Panc1 (cell line): ENCODE data around the gene SSR3. TPM values are rescaled to one million over a fixed set of nuclear protein-coding genes. Genes with fewer than 3 reads are reported as not detected.

Experiments
- ATAC-seq: fragments of 200-7000 bp; cut with Tn5 transposase; 2 replicates; pipeline ENCODE4 v1.9.1; 2020; ENCODE audit warnings: mild to moderate bottlenecking, moderate library complexity
- BruUV-seq: library from RNA; stranded (reverse); fragments of 400-500 nt; replicated peaks from 2 replicates; lab custom pipeline; 2021; lab: Mats Ljungman, UMichigan
- CTCF ChIA-PET: fragments of 300-600 bp; sonication (Branson Sonifier 250); formaldehyde crosslinking; loops from one replicate; lab custom pipeline; 2022; ENCODE audit warnings: antibody characterized with exemption; lab: Charles Lee
- POLR2A ChIA-PET: fragments of 300-600 bp; sonication (Branson Sonifier 250); formaldehyde crosslinking; loops from one replicate; lab custom pipeline; 2022; ENCODE audit warnings: antibody characterized with exemption; lab: Charles Lee
- DNase-seq: peaks from one replicate; pipeline ENCODE4 v3.0.0-alpha.2; 2010; ENCODE audit warnings: low read depth, low spot score
- H3K27ac ChIP-seq: 2 replicates; pipeline ENCODE4 v1.5.1; 2011; ENCODE audit warnings: mild to moderate bottlenecking, low read length, inconsistent platforms
- H3K27me3 ChIP-seq: fragments of 200-500 bp; sonication (Bioruptor generic); 2 replicates; pipeline ENCODE4 v1.6.0; 2014; ENCODE audit warnings: low read length, inconsistent platforms; ENCODE audit not compliant: control insufficient read depth, insufficient read depth
- H3K36me3 ChIP-seq: fragments of 200-500 bp; sonication (Bioruptor generic); 2 replicates; pipeline ENCODE4 v1.5.1; 2014; ENCODE audit warnings: inconsistent platforms, mild to moderate bottlenecking, low read length, moderate library complexity; ENCODE audit not compliant: control insufficient read depth, insufficient read depth
- H3K4me1 ChIP-seq: 2 replicates; pipeline ENCODE4 v1.5.1; 2011; ENCODE audit warnings: inconsistent platforms, mild to moderate bottlenecking, low read length, moderate library complexity; ENCODE audit not compliant: control insufficient read depth, insufficient read depth
- H3K4me3 ChIP-seq, 2 experiments: 2 replicates each; pipeline ENCODE4 v1.5.1; 2011 to 2012; ENCODE audit warnings: low read depth in 2 of 2, low read length in 2 of 2, mild to moderate bottlenecking in 2 of 2, inconsistent platforms in 1 of 2, moderate library complexity in 1 of 2
- H3K9me3 ChIP-seq: fragments of 200-500 bp; sonication (Bioruptor generic); 2 replicates; pipeline ENCODE4 v1.5.1; 2014; ENCODE audit warnings: low read depth, mild to moderate bottlenecking, inconsistent platforms, low read length, moderate library complexity; ENCODE audit not compliant: control insufficient read depth, insufficient read depth
- POLR2AphosphoS5 ChIP-seq: IDR thresholded peaks from 2 replicates; pipeline ENCODE4 v1.6.1; 2012; ENCODE audit warnings: mild to moderate bottlenecking, low read depth, low read length, moderate library complexity
- SIN3A ChIP-seq: IDR thresholded peaks from 2 replicates; pipeline ENCODE4 v1.6.1; 2012; ENCODE audit warnings: low read depth, mild to moderate bottlenecking, low read length, moderate library complexity, borderline replicate concordance; ENCODE audit not compliant: insufficient read depth
- TCF7L2 ChIP-seq: IDR thresholded peaks from 2 replicates; pipeline ENCODE4 v1.6.1; 2011; ENCODE audit warnings: mild to moderate bottlenecking, low read depth, low read length, inconsistent platforms
- in situ Hi-C: cut with HindIII; loops from 2 replicates; pipeline ENCODE4 v1.10.0; 2016; ENCODE audit warnings: low sequenced_read_pairs, low pct_unique_long_range_greater_than_20kb
- intact Hi-C: fragments of 100-400 bp; cut with micrococcal nuclease; formaldehyde crosslinking; loops from one replicate; pipeline ENCODE4 v1.10.0; 2022; ENCODE audit not compliant: unreplicated experiment
- total RNA-seq: library from RNA; stranded (reverse); gene quantifications from one replicate; pipeline ENCODE4 v1.2.1, GENCODE V29; 2021; ENCODE audit not compliant: unreplicated experiment
- TF ChIP-seq, protein P1 (sequence below): fragments of 450-650 bp; IDR thresholded peaks from 2 replicates; pipeline ENCODE4 v1.5.1; 2017; ENCODE audit warnings: mild to moderate bottlenecking
- TF ChIP-seq, protein P2 (sequence below), 2 experiments: IDR thresholded peaks; 2 replicates each; pipeline ENCODE4 v1.6.1; 2011 to 2012; ENCODE audit warnings: low read depth in 2 of 2, control low read depth in 1 of 2, low read length in 1 of 2, mild to moderate bottlenecking in 1 of 2, moderate library complexity in 1 of 2; ENCODE audit not compliant: insufficient read depth in 1 of 2

SSR3 gene
- total RNA-seq, 1 experiment from 2014 or later, result 154 TPM

DNA sequence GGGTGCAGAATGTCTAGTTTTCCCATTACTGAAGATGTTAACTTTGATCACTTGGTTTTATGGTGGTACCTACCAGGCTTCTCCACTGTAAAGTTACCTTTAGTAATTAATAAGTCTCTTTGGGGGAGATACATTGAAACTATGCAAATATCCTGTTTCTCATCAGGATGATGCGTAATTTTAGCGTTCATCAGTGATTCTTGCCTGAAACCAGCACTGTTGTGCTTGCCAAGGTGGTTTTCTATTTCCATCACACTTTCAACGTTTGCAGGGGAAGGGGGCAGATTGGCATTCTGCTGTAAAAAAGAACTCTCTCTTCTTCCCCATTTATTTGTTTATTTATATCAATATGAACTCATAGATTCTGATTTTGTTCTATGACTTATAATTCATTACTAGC lies 61.0 kb downstream of the SSR3 start:
- no peak overlapping the region for H3K4me3 ChIP-seq
- ChIA-PET POLR2A (no interaction called here), CTCF (no interaction called here)
- H3K27ac ChIP-seq, result no peak overlapping the region
- H3K4me1 ChIP-seq, result no peaks in the 10 kb centered on the region
- ATAC-seq, result no peak
- intact Hi-C loops (no loop called here), in situ Hi-C loops (no loop called here)
- BruUV-seq, result no TSS peak
- no peaks in the 10 kb centered on the region; the same call in 1 of the 2 replicates for H3K27me3 ChIP-seq
- no peaks in the 10 kb centered on the region for H3K36me3 ChIP-seq
- TF ChIP-seq SIN3A, result no peak
- TF ChIP-seq TCF7L2, result no peak
- TF ChIP-seq, protein P1, sequence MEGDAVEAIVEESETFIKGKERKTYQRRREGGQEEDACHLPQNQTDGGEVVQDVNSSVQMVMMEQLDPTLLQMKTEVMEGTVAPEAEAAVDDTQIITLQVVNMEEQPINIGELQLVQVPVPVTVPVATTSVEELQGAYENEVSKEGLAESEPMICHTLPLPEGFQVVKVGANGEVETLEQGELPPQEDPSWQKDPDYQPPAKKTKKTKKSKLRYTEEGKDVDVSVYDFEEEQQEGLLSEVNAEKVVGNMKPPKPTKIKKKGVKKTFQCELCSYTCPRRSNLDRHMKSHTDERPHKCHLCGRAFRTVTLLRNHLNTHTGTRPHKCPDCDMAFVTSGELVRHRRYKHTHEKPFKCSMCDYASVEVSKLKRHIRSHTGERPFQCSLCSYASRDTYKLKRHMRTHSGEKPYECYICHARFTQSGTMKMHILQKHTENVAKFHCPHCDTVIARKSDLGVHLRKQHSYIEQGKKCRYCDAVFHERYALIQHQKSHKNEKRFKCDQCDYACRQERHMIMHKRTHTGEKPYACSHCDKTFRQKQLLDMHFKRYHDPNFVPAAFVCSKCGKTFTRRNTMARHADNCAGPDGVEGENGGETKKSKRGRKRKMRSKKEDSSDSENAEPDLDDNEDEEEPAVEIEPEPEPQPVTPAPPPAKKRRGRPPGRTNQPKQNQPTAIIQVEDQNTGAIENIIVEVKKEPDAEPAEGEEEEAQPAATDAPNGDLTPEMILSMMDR, result no peak
- no peak for TF ChIP-seq POLR2AphosphoS5
- TF ChIP-seq, protein P2, sequence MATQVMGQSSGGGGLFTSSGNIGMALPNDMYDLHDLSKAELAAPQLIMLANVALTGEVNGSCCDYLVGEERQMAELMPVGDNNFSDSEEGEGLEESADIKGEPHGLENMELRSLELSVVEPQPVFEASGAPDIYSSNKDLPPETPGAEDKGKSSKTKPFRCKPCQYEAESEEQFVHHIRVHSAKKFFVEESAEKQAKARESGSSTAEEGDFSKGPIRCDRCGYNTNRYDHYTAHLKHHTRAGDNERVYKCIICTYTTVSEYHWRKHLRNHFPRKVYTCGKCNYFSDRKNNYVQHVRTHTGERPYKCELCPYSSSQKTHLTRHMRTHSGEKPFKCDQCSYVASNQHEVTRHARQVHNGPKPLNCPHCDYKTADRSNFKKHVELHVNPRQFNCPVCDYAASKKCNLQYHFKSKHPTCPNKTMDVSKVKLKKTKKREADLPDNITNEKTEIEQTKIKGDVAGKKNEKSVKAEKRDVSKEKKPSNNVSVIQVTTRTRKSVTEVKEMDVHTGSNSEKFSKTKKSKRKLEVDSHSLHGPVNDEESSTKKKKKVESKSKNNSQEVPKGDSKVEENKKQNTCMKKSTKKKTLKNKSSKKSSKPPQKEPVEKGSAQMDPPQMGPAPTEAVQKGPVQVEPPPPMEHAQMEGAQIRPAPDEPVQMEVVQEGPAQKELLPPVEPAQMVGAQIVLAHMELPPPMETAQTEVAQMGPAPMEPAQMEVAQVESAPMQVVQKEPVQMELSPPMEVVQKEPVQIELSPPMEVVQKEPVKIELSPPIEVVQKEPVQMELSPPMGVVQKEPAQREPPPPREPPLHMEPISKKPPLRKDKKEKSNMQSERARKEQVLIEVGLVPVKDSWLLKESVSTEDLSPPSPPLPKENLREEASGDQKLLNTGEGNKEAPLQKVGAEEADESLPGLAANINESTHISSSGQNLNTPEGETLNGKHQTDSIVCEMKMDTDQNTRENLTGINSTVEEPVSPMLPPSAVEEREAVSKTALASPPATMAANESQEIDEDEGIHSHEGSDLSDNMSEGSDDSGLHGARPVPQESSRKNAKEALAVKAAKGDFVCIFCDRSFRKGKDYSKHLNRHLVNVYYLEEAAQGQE (IDR thresholded peaks at IDR 0.05; ENCODE audit: insufficient read depth in 1 of 2, low read depth in 2 of 2, low read length in 1 of 2), result no peak
- no peaks in the 10 kb centered on the region for H3K9me3 ChIP-seq
- DNase-seq, result no peak

DNA sequence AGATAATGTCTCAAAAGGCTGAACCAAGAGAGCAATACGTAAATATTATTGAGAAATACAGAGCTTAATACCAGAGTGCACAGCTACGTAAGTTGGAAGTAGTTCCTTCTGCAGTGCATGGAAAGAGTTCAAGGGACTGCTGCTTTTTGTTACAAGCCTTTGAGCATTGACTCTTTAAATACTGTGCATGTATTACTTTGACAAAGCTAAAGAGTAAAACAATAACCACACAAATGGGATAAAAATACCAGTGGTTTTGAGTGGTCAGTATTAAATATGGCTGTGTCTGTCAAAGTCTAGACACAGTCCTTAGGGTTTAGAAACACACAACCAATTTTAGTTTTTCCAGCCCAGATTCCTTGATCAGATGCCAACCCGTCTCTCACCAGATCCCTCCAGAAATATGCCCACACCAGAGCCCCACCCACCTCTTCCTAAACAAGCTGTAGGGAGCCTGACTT lies 62.1 kb downstream of the SSR3 start:
- no peak overlapping the region for H3K4me3 ChIP-seq
- DNase-seq (no peak), ATAC-seq (no peak)
- H3K4me1 ChIP-seq, result no peaks in the 10 kb centered on the region
- intact Hi-C loops, result no loop called here
- ChIA-PET POLR2A (no interaction called here), CTCF (no interaction called here)
- H3K9me3 ChIP-seq, result no peaks in the 10 kb centered on the region
- TF ChIP-seq, protein P2 (IDR thresholded peaks at IDR 0.05; ENCODE audit: insufficient read depth in 1 of 2, low read depth in 2 of 2, low read length in 1 of 2), result no peak
- TF ChIP-seq POLR2AphosphoS5, result no peak
- no peak for TF ChIP-seq SIN3A
- TF ChIP-seq TCF7L2, result no peak
- TF ChIP-seq, protein P1, result no peak
- no TSS peak for BruUV-seq
- H3K27ac ChIP-seq, result no peak overlapping the region
- no peaks in the 10 kb centered on the region for H3K36me3 ChIP-seq
- in situ Hi-C loops, result no loop called here
- H3K27me3 ChIP-seq, result peaks cover under 1% of the 10 kb centered on the region; the same call in 1 of the 2 replicates
